ENCODE results near the gene PTGR3.

GRCh38 chr18:75251466-75251865, 42.5 kb upstream of the PTGR3 start:
- TF ChIP-seq, protein P1, sequence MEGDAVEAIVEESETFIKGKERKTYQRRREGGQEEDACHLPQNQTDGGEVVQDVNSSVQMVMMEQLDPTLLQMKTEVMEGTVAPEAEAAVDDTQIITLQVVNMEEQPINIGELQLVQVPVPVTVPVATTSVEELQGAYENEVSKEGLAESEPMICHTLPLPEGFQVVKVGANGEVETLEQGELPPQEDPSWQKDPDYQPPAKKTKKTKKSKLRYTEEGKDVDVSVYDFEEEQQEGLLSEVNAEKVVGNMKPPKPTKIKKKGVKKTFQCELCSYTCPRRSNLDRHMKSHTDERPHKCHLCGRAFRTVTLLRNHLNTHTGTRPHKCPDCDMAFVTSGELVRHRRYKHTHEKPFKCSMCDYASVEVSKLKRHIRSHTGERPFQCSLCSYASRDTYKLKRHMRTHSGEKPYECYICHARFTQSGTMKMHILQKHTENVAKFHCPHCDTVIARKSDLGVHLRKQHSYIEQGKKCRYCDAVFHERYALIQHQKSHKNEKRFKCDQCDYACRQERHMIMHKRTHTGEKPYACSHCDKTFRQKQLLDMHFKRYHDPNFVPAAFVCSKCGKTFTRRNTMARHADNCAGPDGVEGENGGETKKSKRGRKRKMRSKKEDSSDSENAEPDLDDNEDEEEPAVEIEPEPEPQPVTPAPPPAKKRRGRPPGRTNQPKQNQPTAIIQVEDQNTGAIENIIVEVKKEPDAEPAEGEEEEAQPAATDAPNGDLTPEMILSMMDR (IDR thresholded peaks at IDR 0.05; ENCODE audit: poor library complexity) = no peak
- TF ChIP-seq EZH2 (IDR thresholded peaks at IDR 0.05; ENCODE audit: borderline replicate concordance) = no peak
- no peak for TF ChIP-seq EZH2phosphoT487 (IDR thresholded peaks at IDR 0.05; ENCODE audit: low read depth, severe bottlenecking, unreplicated experiment)

Measured in hepatocyte (in vitro differentiated cells).